Stimulated activated naive CD8-positive, alpha-beta T cell treated with anti-CD3 and anti-CD28 coated beads, Interleukin-15, Interleukin-2, amounts not matched to agents 100 U/mL and 50 U/mL, for 24 hours (primary cell): ENCODE results near the gene TMBIM6.
"Not testable (repeated sequence)": the region's sequence is repeated elsewhere in the genome, so short reads cannot be mapped to it uniquely, and the experiment has no call there.

Experiments used
- ATAC-seq: fragments of 150-1000 bp; cut with Tn5 transposase; one replicate; pipeline ENCODE4 v1.10.0; 2021
- DNase-seq: peaks from one replicate; pipeline ENCODE4 v3.0.0; 2021

The TMBIM6 gene

DNA sequence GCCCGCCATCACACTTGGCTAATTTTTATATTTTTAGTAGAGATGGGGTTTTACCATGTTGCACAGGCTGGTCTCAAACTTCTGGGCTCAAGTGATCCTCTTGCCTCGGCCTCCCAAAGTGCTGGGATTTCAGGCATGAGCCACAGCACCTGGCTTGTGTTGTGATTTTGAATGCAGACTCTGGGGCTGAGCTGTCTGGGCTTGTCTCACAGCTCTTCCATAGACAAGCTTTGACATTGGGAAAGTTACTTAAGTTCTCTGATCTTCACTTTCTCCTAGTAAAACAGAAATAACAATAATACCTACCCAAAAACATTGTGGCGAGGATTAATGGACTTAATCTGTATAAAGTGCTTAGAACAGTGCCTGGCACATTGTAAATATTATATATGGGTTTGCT is 36.0 kb downstream of the TMBIM6 start:
- DNase-seq (no peak), ATAC-seq (no peak)

- ATAC-seq: peak; percentile 55
- DNase-seq: peak; percentile 83
Observed at GRCh38 chr12:49777800-49778748, 36.7 kb downstream of the TMBIM6 start.

DNA sequence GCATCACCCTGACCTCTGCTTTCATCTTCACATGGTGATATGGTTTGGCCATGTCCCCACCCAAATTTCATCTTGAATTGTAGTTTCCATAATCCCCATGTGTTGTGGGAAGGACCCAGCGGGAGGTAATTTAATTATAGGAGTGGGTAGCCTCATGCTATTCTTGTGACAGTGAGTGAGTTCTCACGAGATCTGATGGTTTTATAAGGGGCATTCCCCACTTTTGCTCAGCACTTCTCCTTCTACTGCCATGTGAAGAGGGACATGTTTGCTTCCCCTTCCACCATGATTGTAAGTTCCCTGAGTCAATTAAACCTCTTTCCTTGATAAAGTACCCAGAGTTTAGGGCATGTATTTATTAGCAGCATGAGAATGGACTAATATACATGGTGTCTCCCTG is 38.2 kb downstream of the TMBIM6 start:
- DNase-seq (no peak), ATAC-seq (no peak)

GRCh38 chr12:49780914-49781313 is 39.6 kb downstream of the TMBIM6 start:
- ATAC-seq, DNase-seq: not testable (repeated sequence)

GRCh38 chr12:49783917-49784676 is 42.7 kb downstream of the TMBIM6 start:
- DNase-seq: no peak
- no peak for ATAC-seq

DNA sequence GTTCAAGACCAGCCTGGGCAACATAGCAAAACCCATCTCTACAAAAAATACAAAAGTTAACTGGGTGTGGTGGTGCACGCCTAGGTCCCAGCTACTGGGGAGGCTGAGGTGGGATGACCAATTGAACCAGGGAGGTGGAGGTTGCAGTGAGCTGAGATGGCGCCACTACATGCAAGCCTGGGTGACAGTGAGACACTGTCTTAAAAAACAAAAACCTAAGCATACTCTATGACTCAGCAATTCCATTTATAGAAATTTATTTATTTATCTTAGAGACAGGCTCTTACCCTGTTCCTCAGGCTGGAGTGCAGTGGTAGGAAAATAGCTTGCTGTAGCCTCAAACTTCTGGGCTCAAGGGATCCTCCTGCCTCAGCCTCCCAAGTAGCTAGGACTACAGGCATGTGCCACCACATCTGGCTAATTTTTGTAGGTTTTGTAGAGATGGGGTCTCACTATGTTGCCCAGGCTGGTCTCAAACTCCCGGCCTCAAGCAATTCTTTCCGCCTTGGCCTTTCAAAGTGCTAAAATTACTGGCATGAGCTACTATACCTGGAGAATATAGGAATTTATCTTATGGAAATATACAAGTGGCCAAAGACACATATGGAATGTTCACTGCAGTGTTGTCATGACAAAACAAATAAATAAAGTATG is 43.5 kb downstream of the TMBIM6 start:
- DNase-seq (no peak), ATAC-seq (no peak)

DNA sequence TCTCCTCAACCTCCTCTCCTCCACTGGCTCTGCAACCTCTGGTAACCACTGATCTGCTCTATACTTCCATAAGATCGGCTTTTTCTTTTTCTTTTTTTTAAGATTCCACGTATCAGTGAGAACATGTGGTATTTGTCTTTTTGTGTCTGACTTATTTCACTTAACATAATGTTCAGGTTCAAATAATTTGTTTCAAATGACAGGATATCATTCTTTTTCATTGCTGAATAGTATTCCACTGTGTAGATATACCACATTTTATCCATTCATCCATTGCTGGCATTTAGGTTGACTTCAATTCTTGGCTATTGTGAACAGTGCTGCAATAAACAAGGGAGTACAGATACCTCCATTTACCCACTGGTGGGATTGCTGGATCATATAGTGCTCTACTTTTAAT is 46.3 kb downstream of the TMBIM6 start:
- DNase-seq: no peak
- ATAC-seq: no peak

DNA sequence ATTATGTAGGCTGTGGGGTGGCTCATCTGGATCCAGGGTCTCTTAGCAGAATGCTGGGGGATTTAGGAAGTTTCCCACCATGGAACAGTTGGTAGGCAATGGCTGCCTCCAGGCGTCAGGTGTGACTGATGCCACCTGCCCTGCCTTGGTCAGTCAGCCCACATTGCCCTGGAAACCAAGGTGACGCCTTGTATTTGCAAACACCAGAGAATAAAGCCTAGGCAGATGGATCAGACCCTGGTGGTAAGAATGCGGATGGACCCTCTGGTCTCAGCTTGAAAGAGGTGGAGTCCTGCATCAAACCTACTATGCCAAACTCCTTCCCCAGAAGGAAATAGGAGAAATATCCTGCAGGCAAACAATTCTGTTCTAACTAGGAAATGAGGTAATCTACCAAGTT is 48.6 kb downstream of the TMBIM6 start:
- no peak for ATAC-seq
- DNase-seq: no peak

GRCh38 chr12:49790741-49791555 is 49.6 kb downstream of the TMBIM6 start:
- DNase-seq (no peak), ATAC-seq (no peak)

DNA sequence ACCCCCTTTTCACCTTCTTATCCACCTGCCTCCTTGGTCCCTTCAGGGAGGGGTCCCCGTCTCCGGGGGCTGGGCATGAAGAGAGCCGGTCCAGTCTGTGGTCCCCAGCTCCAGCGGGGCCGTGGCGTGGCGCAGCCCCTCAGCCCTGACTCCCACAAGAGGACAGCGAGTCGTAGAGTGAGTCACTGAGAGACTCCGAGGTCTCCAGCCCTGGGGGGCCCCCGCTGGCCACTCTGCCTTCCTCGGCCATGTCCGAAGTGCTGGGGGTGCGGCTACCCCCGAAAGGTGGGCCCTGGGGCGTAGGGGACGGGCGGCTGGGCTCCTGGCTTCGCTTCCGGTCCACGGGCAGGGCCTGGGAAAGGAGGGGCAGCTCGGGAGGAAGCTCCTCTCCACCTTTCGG is 50.3 kb downstream of the TMBIM6 start:
- DNase-seq (no peak), ATAC-seq (no peak)

GRCh38 chr12:49792181-49792970 is 51.0 kb downstream of the TMBIM6 start:
- ATAC-seq (no peak), DNase-seq (no peak)

DNA sequence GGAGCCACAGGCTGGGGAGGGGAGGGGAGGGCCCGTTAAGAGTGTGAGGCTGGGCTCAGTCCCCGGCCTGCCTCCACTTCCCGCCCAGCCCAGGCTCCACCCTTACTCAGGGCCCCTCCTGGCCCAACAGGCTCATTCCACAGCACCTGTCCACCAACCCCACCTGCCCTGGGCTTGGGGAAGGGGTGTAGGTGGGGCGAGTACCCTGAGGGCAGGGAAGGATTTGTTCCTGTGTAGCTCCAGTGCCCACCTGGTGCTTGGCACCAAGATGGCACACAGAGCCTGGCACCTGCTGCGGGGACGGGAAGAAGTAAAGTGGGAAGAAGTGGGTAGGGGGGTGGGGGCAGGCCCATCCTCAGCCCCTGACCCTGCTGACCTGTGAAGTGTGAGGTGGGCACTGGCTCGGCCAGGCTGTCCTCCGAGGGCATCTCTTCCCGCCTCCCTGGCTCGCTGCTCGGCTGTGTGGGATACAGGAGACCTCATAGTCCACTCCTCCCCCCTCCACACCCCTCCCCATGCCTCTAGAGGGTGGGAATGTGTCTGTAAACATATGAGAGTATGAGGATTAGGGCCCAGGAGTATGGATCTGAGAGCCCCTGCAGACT is 51.7 kb downstream of the TMBIM6 start:
- DNase-seq (no peak), ATAC-seq (peak; percentile 11)

- DNase-seq: no peak
- ATAC-seq: no peak
Observed at GRCh38 chr12:49793620-49794019, 52.3 kb downstream of the TMBIM6 start.

DNA sequence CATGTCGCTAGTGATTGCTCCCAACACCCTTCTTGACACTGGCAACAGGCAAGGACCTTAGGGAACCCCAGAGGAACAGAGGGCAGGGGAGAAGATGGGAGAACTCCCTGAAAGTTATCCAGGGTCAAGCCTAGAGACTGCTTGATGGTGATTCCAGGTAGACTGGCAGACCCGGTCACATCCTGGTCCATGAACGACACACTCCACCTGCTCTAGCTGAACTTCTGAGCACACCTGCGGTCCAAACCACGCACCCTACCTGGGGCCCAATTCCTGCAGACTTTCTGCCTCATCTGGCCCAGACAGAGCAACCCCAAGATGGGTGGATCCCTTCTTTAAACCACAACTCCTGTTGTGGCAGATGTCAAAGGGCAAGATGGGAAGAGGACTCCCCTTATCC is 52.7 kb downstream of the TMBIM6 start:
- no peak for ATAC-seq
- DNase-seq: no peak

GRCh38 chr12:49794811-49795653 is 53.7 kb downstream of the TMBIM6 start:
- DNase-seq (no peak), ATAC-seq (no peak)

DNA sequence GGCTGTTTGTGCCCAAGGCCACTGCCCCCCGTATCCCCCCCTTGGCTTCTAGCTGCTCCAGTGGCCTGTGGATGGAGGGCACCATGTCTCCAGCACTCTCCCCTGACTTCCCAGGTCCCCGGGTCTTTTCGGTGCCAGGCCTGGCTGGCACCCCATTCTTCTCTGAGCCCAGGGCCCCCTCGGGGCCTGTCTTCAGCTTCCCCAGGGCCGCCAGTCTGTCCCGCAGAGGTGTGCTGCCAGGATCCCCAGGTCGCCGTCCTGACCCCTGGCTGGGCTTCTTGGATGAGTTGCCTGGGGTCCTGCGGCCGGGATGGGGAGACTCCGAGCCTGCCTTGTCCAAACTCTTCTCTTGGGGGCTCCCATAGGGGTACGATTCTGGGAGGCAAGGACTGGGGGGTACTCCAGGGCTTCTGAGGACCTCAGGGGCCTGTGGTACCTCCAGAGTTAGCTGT is 54.3 kb downstream of the TMBIM6 start:
- DNase-seq: no peak

DNA sequence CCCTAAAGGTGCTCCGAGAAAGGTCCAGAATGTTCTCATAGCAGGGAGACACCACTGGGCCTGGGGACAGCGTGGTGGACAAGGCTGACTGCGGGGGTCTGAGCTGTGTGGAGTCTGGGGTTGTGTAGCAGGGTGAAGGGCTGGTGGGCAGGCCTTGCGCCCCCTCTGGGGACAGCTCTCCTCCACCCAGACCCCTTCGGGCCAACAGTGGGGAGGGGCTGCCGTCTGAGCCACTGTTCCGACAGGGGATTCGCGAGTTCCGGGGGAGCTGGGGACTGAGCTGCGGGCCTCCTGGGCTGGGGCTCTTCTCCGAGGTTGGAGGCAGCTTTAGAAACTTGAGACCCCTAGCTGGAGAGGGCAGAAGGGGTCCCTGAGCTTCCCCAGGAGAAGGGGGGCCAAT is 54.8 kb downstream of the TMBIM6 start:
- DNase-seq (no peak), ATAC-seq (no peak)

More for the DNA sequence above, 54.3 kb downstream of the TMBIM6 start:
- ATAC-seq: no peak

- ATAC-seq: no peak
- no peak for DNase-seq
Observed at GRCh38 chr12:49796606-49797448, 55.5 kb downstream of the TMBIM6 start.

GRCh38 chr12:49797449-49797776 is 56.1 kb downstream of the TMBIM6 start:
- ATAC-seq: no peak
- DNase-seq: no peak
